Gastroesophageal sphincter (tissue), 4 donors: ENCODE results near the gene EXOC3L1. TPM values are rescaled to one million over a fixed set of nuclear protein-coding genes. Genes with fewer than 3 reads are reported as not detected.

ENCODE experiments used
- ATAC-seq: fragments of 150-250 bp; one replicate; pipeline ENCODE4 v1.9.1; 2016; ENCODE audit warnings: mild to moderate bottlenecking, moderate library complexity
- H3K27ac ChIP-seq, 4 donors: fragments of 200-600 bp; sonication (generic) in 3 of 4; 1 replicate in 3 of 4; 2 replicates in 1 of 4; pipeline ENCODE4 v1.5.1; 2016 to 2019
- H3K27me3 ChIP-seq: fragments of 200-600 bp; sonication (generic); one replicate; pipeline ENCODE4 v1.5.1; 2019
- H3K36me3 ChIP-seq, 2 donors: fragments of 200-600 bp; sonication (generic); one replicate each; pipeline ENCODE4 v1.5.1; 2019; ENCODE audit warnings: control low read depth in 1 of 2
- H3K4me1 ChIP-seq, 3 donors: fragments of 200-600 bp; sonication (generic); 1 replicate in 2 of 3; 2 replicates in 1 of 3; pipeline ENCODE4 v1.5.1; 2016 to 2019; ENCODE audit warnings: control low read depth in 2 of 3
- H3K4me3 ChIP-seq, 2 donors: fragments of 200-600 bp; sonication (generic); one replicate each; pipeline ENCODE4 v1.5.1; 2019; ENCODE audit warnings: mild to moderate bottlenecking in 1 of 2, moderate library complexity in 1 of 2
- H3K9me3 ChIP-seq, 3 donors: fragments of 200-600 bp; sonication (generic); one replicate each; pipeline ENCODE4 v1.5.1; 2017 to 2019; ENCODE audit warnings: control low read depth in 2 of 3
- CTCF ChIP-seq, 4 experiments: fragments of 200-600 bp in 2 of 4; fragments of 450-650 bp in 2 of 4; sonication (generic) in 1 of 4; IDR thresholded peaks; one replicate each; pipeline ENCODE4 v1.5.1; 2017 to 2019; ENCODE audit warnings: antibody characterized with exemption in 4 of 4, mild to moderate bottlenecking in 2 of 4, moderate library complexity in 2 of 4
- EP300 ChIP-seq: sonication (generic); formaldehyde crosslinking; IDR thresholded peaks from one replicate; pipeline ENCODE4 v1.6.1; 2017; ENCODE audit warnings: antibody characterized with exemption, mild to moderate bottlenecking
- POLR2A ChIP-seq, 2 donors: fragments of 450-650 bp; IDR thresholded peaks; one replicate each; pipeline ENCODE4 v1.6.1; 2017; ENCODE audit warnings: antibody characterized with exemption in 2 of 2, mild to moderate bottlenecking in 2 of 2, moderate library complexity in 1 of 2
- POLR2AphosphoS5 ChIP-seq: sonication (generic); formaldehyde crosslinking; IDR thresholded peaks from one replicate; pipeline ENCODE4 v1.6.1; 2017; ENCODE audit warnings: antibody characterized with exemption
- WGBS, 2 donors: methylation state at CpG; one replicate each; pipeline ENCODE4 v1.1.5; 2018; ENCODE audit warnings: low coverage in 1 of 2; 5-methylcytosine and 5-hydroxymethylcytosine counted together
- small RNA-seq, 4 donors: library from RNA; depleted of rRNA; stranded (forward); fragments of <200 nt; gene quantifications; one replicate each; pipeline ENCODE3, GENCODE V24; 2016
- total RNA-seq, 4 donors: library from RNA; depleted of rRNA; stranded (reverse); fragments of >200 nt; gene quantifications; one replicate each; pipeline ENCODE4 v1.1.0, GENCODE V29; 2016

The EXOC3L1 gene
- total RNA-seq, 4 donors from 2014 or later: 1.6 to 6.1 (median 2.6) TPM

GRCh38 chr16:67144943-67145342 lies 45.0 kb downstream of the EXOC3L1 start:
- TF ChIP-seq EP300 (no peak), CTCF (IDR thresholded peaks at IDR 0.05) (no peak), POLR2A (IDR thresholded peaks at IDR 0.05) (no peak), POLR2AphosphoS5 (no peak)
- Histone ChIP-seq H3K4me1 (peaks cover 0 to 13% (median 0%) of the 10 kb centered on the region in 3 donors), H3K36me3 (peaks cover 0 to 97% of the 10 kb centered on the region in 2 donors), H3K9me3 (no peaks in the 10 kb centered on the region), H3K4me3 (no peak overlapping the region), H3K27ac (no peak overlapping the region), H3K27me3 (no peaks in the 10 kb centered on the region)
- 100% methylated on average over 2 of the region's 2 CpGs; no CpG with 5 or more reads in 1 of the 2 donors for WGBS, 2 donors
- ATAC-seq: no peak

- Histone ChIP-seq H3K9me3 (no peaks in the 10 kb centered on the region), H3K4me1 (no peaks in the 10 kb centered on the region), H3K36me3 (peaks cover 0 to 100% of the 10 kb centered on the region in 2 donors), H3K27me3 (no peaks in the 10 kb centered on the region), H3K27ac (no peak overlapping the region), H3K4me3 (no peak overlapping the region)
- no CpG with 5 or more reads among the region's 9 CpGs for WGBS, 2 donors
- no peak for ATAC-seq
- TF ChIP-seq POLR2A (IDR thresholded peaks at IDR 0.05) (no peak), EP300 (no peak), CTCF (IDR thresholded peaks at IDR 0.05) (no peak), POLR2AphosphoS5 (no peak)
Measured at GRCh38 chr16:67142342-67142741, 47.6 kb downstream of the EXOC3L1 start.

GRCh38 chr16:67141391-67141790 lies 48.5 kb downstream of the EXOC3L1 start:
- TF ChIP-seq POLR2A (IDR thresholded peaks at IDR 0.05): no peak
- no peaks in the 10 kb centered on the region for H3K9me3 ChIP-seq
- H3K4me1 ChIP-seq: no peaks in the 10 kb centered on the region
- no peak overlapping the region for H3K27ac ChIP-seq
- no peak overlapping the region for H3K4me3 ChIP-seq
- peaks cover 0 to 100% of the 10 kb centered on the region in 2 donors for H3K36me3 ChIP-seq
- 96% methylated on average over 4 of the region's 13 CpGs; no CpG with 5 or more reads in 1 of the 2 donors for WGBS, 2 donors
- no peak for ATAC-seq
- no peaks in the 10 kb centered on the region for H3K27me3 ChIP-seq

GRCh38 chr16:67137605-67138004 lies 52.3 kb downstream of the EXOC3L1 start:
- TF ChIP-seq POLR2AphosphoS5: no peak
- TF ChIP-seq EP300: no peak
- TF ChIP-seq CTCF (IDR thresholded peaks at IDR 0.05): no peak
- no peak for TF ChIP-seq POLR2A (IDR thresholded peaks at IDR 0.05)
- peaks cover 0 to 100% of the 10 kb centered on the region in 2 donors for H3K36me3 ChIP-seq

More at GRCh38 chr16:67137605-67138004, 52.3 kb downstream of the EXOC3L1 start:
- Histone ChIP-seq H3K4me1 (no peaks in the 10 kb centered on the region), H3K27me3 (no peaks in the 10 kb centered on the region), H3K4me3 (no peak overlapping the region), H3K9me3 (no peaks in the 10 kb centered on the region), H3K27ac (no peak overlapping the region)
- WGBS, 2 donors: 0% methylated on average over 2 of the region's 3 CpGs; no CpG with 5 or more reads in 1 of the 2 donors
- no peak for ATAC-seq

Small RNA genes lying within 50 kb of the gene (small RNA-seq; reads per million reads assigned to genes)
- 23.4 to 41.2 (median 29.7) reads per million in 4 donors for gene MIR328

Other genes with a start within 250 kb of the EXOC3L1 start
- gene CES3, start 228.9 kb downstream of the EXOC3L1 start, total RNA-seq: under 1 TPM in 3 of 4 donors, not detected in 1; 0.13 to 0.49 (median 0.39) TPM
- gene CES4A, start 201.5 kb downstream of the EXOC3L1 start, total RNA-seq: 1 to 10 TPM; 1.2 to 6.1 (median 2.6) TPM
- 10 to 100 TPM; 26.5 to 39.3 (median 27.5) TPM for gene CBFB, start 161.0 kb downstream of the EXOC3L1 start, total RNA-seq
- 10 to 100 TPM; 10.9 to 20.4 (median 13.3) TPM for gene PHAF1, start 80.2 kb downstream of the EXOC3L1 start, total RNA-seq
- gene B3GNT9, start 39.1 kb downstream of the EXOC3L1 start, total RNA-seq: 10 to 100 TPM; 16.3 to 33.6 (median 23.1) TPM
- gene TRADD, start 30.2 kb downstream of the EXOC3L1 start, total RNA-seq: 10 to 100 TPM; 26.1 to 39.7 (median 28.9) TPM
- gene FBXL8, start 30.2 kb downstream of the EXOC3L1 start, total RNA-seq: 10 to 100 TPM in 3 of 4 donors, 1 to 10 TPM in 1; 6.9 to 18.8 (median 14.2) TPM
- 100 to 1,000 TPM in 1 of 4 donors, 10 to 100 TPM in 2, 1 to 10 TPM in 1; 7.7 to 110 (median 59.4) TPM for gene HSF4, start 25.4 kb downstream of the EXOC3L1 start, total RNA-seq
- gene NOL3, start 19.6 kb downstream of the EXOC3L1 start, total RNA-seq: 10 to 100 TPM; 23.0 to 78.9 (median 49.9) TPM
- 10 to 100 TPM in 2 of 4 donors, 1 to 10 TPM in 2; 6.7 to 37.4 (median 19.2) TPM for gene MATCAP1, start 6.2 kb downstream of the EXOC3L1 start, total RNA-seq
- gene E2F4, start 2.0 kb upstream of the EXOC3L1 start, total RNA-seq: 10 to 100 TPM; 55.0 to 89.8 (median 76.2) TPM
- gene ELMO3, start 9.0 kb upstream of the EXOC3L1 start, total RNA-seq: 1 to 10 TPM in 2 of 4 donors, under 1 TPM in 2; 0.15 to 3.9 (median 1.3) TPM
- gene TMEM208, start 37.0 kb upstream of the EXOC3L1 start, total RNA-seq: 10 to 100 TPM; 15.4 to 34.7 (median 30.7) TPM
- gene FHOD1, start 57.3 kb upstream of the EXOC3L1 start, total RNA-seq: 10 to 100 TPM in 3 of 4 donors, 1 to 10 TPM in 1; 9.7 to 15.5 (median 12.9) TPM
- under 1 TPM; 0.13 to 0.93 (median 0.21) TPM for gene SLC9A5, start 58.8 kb upstream of the EXOC3L1 start, total RNA-seq
- gene PLEKHG4, start 89.4 kb upstream of the EXOC3L1 start, total RNA-seq: 10 to 100 TPM in 1 of 4 donors, 1 to 10 TPM in 3; 3.0 to 14.4 (median 6.1) TPM
- under 1 TPM in 2 of 4 donors, not detected in 2; 0.13 to 0.19 TPM for gene KCTD19, start 136.6 kb upstream of the EXOC3L1 start, total RNA-seq
- under 1 TPM in 1 of 4 donors, not detected in 3; 0.27 TPM for gene LRRC36, start 136.7 kb upstream of the EXOC3L1 start, total RNA-seq
- gene TPPP3, start 203.4 kb upstream of the EXOC3L1 start, total RNA-seq: 100 to 1,000 TPM in 1 of 4 donors, 10 to 100 TPM in 3; 14.8 to 111 (median 55.0) TPM
- gene ZDHHC1, start 226.3 kb upstream of the EXOC3L1 start, total RNA-seq: 10 to 100 TPM in 3 of 4 donors, 1 to 10 TPM in 1; 7.5 to 26.7 (median 17.3) TPM
- gene HSD11B2, start 241.0 kb upstream of the EXOC3L1 start, total RNA-seq: 1 to 10 TPM in 1 of 4 donors, under 1 TPM in 2, not detected in 1; 0.19 to 2.1 (median 0.27) TPM